HG02943 (cell line): ENCODE measurements around the gene ACTR1B.
"Not testable (repeated sequence)": the region's sequence is repeated elsewhere in the genome, so short reads cannot be mapped to it uniquely, and the experiment has no call there.

Experiments used
- ATAC-seq: cut with Tn5 transposase; IDR thresholded peaks from one replicate; pipeline ENCODE4 v1.9.1; 2021; ENCODE audit warnings: mild to moderate bottlenecking, low read depth, moderate library complexity; ENCODE audit not compliant: unreplicated experiment

Gene ACTR1B

GRCh38 chr2:97663962-97664635, at the start of gene ACTR1B:
ACTR1B (minus strand) TSS chr2:97664044; CDS start chr2:97663890, 154 bp downstream.
- peak; percentile 82 for ATAC-seq

- ATAC-seq: no peak
Observed at GRCh38 chr2:97712693-97713295, 49.0 kb upstream of the ACTR1B start.

GRCh38 chr2:97712175-97712574, 48.3 kb upstream of the ACTR1B start:
- not testable (repeated sequence) for ATAC-seq

GRCh38 chr2:97711394-97711711, 47.5 kb upstream of the ACTR1B start:
- no peak for ATAC-seq

- ATAC-seq: no peak
Observed at GRCh38 chr2:97708608-97709007, 44.8 kb upstream of the ACTR1B start.

GRCh38 chr2:97708048-97708380, 44.2 kb upstream of the ACTR1B start:
- no peak for ATAC-seq

GRCh38 chr2:97707362-97708047, 43.7 kb upstream of the ACTR1B start:
- no peak for ATAC-seq

GRCh38 chr2:97706708-97707345, 43.0 kb upstream of the ACTR1B start:
- ATAC-seq: no peak

- ATAC-seq: no peak
Observed at GRCh38 chr2:97706112-97706511, 42.3 kb upstream of the ACTR1B start.

GRCh38 chr2:97704989-97705388, 41.1 kb upstream of the ACTR1B start:
- no peak for ATAC-seq

GRCh38 chr2:97703741-97704140, 39.9 kb upstream of the ACTR1B start:
- ATAC-seq: no peak

- no peak for ATAC-seq
Observed at GRCh38 chr2:97702731-97703470, 39.1 kb upstream of the ACTR1B start.

- ATAC-seq: no peak
Observed at GRCh38 chr2:97701851-97702465, 38.1 kb upstream of the ACTR1B start.

- no peak for ATAC-seq
Observed at GRCh38 chr2:97701186-97701585, 37.3 kb upstream of the ACTR1B start.

GRCh38 chr2:97699765-97700444, 36.1 kb upstream of the ACTR1B start:
- ATAC-seq: no peak

- no peak for ATAC-seq
Observed at GRCh38 chr2:97698530-97698929, 34.7 kb upstream of the ACTR1B start.

- no peak for ATAC-seq
Observed at GRCh38 chr2:97697252-97698235, 33.7 kb upstream of the ACTR1B start.

- no peak for ATAC-seq
Observed at GRCh38 chr2:97695744-97696143, 31.9 kb upstream of the ACTR1B start.

- no peak for ATAC-seq
Observed at GRCh38 chr2:97693476-97693875, 29.6 kb upstream of the ACTR1B start.
